ENCODE results near the gene TRPT1. TPM values are rescaled to one million over a fixed set of nuclear protein-coding genes. Genes with fewer than 3 reads are reported as not detected.
"Not testable (repeated sequence)": the region's sequence is repeated elsewhere in the genome, so short reads cannot be mapped to it uniquely, and the experiment has no call there.

Gene TRPT1
- total RNA-seq, 1 donor from 2014 or later = 27.7 TPM

DNA sequence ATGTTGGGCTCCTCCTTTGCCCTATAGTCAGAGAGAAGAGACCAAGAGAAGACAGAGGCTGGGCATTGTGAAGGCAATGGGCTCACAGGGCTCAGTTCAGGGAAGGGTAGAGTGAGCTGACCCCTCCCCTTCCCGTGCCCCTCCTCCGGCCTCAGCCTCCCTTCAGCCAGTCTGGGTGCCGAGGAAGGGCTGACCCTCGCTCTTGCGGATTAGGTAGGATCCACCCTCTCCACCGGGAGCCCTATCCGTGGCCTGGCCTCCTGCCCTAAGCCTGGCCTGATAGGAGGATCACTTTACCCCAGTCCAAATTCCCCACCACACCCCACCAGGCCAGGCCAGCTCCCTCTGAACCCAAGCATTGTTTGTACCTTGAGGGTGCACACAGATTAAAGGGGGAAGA, 22.6 kb upstream of the TRPT1 start:
- intact Hi-C loops (cut with DNase I) = no loop called here
- peaks cover 50% of the 10 kb centered on the region for H3K4me1 ChIP-seq
- TF ChIP-seq, protein P1, sequence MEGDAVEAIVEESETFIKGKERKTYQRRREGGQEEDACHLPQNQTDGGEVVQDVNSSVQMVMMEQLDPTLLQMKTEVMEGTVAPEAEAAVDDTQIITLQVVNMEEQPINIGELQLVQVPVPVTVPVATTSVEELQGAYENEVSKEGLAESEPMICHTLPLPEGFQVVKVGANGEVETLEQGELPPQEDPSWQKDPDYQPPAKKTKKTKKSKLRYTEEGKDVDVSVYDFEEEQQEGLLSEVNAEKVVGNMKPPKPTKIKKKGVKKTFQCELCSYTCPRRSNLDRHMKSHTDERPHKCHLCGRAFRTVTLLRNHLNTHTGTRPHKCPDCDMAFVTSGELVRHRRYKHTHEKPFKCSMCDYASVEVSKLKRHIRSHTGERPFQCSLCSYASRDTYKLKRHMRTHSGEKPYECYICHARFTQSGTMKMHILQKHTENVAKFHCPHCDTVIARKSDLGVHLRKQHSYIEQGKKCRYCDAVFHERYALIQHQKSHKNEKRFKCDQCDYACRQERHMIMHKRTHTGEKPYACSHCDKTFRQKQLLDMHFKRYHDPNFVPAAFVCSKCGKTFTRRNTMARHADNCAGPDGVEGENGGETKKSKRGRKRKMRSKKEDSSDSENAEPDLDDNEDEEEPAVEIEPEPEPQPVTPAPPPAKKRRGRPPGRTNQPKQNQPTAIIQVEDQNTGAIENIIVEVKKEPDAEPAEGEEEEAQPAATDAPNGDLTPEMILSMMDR (IDR thresholded peaks at IDR 0.05) = no peak

DNA sequence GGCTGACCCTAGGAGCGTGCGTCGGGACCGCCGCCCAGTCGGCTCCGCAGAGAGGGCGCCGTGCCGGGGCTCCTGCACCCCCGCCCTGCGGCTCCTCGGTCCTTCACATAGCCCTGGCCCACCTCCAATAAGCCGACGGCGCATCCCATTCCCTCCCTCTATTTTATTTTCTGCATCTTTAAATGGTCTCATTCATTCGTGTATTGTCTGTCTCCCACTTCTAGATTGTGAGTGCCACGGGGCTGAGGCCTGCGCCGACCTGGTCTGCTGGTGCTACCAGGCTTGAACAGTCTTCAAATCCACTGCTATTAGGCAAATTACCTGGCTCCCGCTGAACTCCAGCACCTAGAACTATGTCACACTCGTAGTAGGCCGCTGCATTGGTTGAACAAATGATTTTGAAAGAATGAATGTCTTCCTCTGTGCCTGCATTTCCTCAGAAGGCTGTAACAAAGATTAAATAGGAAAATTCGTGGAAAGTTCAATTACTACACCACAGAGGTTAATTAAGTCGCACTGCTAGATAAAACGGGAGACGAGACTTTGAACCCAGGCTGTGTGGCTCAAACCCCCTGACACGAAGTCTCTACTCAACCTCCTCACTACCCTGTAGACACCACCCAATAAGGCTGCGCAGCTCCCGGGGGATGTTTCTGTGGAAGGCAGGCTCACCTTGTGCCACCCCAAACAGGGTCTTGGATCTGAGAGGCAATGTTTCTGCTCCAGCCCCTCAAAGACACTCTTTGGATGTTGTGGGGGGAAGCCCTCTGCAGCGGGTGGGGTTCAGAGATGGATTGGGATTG, 21.9 kb upstream of the TRPT1 start:
- intact Hi-C loops (cut with DNase I) = loop anchor here (2.0 kb wide), 1 partner anchor 23 kb away; no protein-coding TSS in a partner anchor
- TF ChIP-seq POLR2AphosphoS5 (IDR thresholded peaks at IDR 0.05; ENCODE audit: insufficient read depth in 1 of 2, low read depth in 1 of 2) = no peak
- TF ChIP-seq, protein P1 (IDR thresholded peaks at IDR 0.05) = no peak
- no peak for TF ChIP-seq POLR2A (IDR thresholded peaks at IDR 0.05)
- H3K36me3 ChIP-seq = peaks cover 0 to 12% of the 10 kb centered on the region in 2 donors

More for the DNA sequence above, 22.6 kb upstream of the TRPT1 start:
- peaks cover 0 to 8% of the 10 kb centered on the region in 2 donors for H3K36me3 ChIP-seq
- DNase-seq (ENCODE audit: extremely low spot score in 2 of 2) = no peak
- no peak overlapping the region for H3K4me3 ChIP-seq
- no peak overlapping the region for H3K27ac ChIP-seq
- H3K9me3 ChIP-seq = no peaks in the 10 kb centered on the region
- H3K27me3 ChIP-seq = no peaks in the 10 kb centered on the region

DNA sequence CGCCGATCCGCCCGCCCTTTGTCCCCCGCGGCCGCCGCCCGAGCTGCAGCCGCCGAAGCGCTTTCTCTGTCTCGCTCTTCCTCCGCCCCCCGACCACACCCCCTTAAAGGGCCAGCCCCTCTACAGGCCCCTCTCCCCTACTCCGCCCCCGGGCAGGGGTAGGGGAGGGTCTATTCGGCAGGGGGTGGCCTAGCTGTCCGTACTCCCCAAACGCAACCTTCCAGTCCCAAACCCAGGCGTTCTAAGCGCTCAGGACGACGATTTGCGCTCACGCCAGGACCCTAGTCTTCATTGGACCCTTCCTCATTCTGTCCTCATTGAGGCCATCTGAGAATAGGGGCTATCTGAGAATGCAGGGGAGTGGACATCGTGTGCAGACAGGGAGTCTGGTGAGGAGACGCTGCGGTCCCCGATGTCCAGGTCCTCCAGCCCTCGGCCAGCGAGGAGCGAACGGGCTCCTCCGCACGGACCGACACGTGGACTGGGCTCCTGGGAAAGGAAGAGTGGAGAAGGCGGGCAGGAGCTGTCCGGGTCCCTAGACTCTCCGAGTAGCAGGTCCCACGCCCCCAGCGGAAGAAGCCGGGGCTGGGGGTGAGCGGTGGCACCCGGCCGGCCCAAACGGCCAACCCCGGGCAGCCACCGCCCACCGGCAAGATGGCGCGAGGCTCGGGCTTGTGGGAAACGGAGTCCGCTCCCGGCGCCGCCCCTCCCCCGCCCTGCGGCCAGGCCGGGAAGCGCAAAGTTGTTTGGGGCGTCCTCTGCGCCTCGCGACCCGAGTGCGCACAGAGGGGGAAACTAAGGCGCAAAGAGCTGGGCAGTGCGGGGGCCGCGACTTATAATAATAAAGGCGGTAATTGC, 21.1 kb upstream of the TRPT1 start, which contains the start of gene PPP1R14B:
PPP1R14B (minus strand) TSS at position 73 of the 858 bp plus-strand sequence. CDS start 270 bp downstream, outside the sequence.
- Histone ChIP-seq H3K27ac (peak within 1 kb of the TSS; percentile 81), H3K9me3 (no peaks in the 10 kb centered on the region), H3K27me3 (no peaks in the 10 kb centered on the region), H3K36me3 (peaks cover 0 to 12% of the 10 kb centered on the region in 2 donors), H3K4me1 (peaks cover 50% of the 10 kb centered on the region), H3K4me3 (peak within 1 kb of the TSS; percentile 48 to 57)
- TF ChIP-seq, protein P1 (IDR thresholded peaks at IDR 0.05) = no peak
- TF ChIP-seq POLR2A (IDR thresholded peaks at IDR 0.05) = peak in 1 of 2 donors; percentile 11
- peak in 1 of 2 donors; percentile 84 for TF ChIP-seq POLR2AphosphoS5 (IDR thresholded peaks at IDR 0.05; ENCODE audit: insufficient read depth in 1 of 2, low read depth in 1 of 2)
- DNase-seq (ENCODE audit: extremely low spot score in 2 of 2) = no peak
- intact Hi-C loops (cut with DNase I) = loop anchor here (2.0 kb wide), 1 partner anchor 24 kb away; no protein-coding TSS in a partner anchor

More for the DNA sequence above, 21.9 kb upstream of the TRPT1 start:
- Histone ChIP-seq H3K27ac (peak overlapping the region; percentile 81), H3K4me1 (peaks cover 50% of the 10 kb centered on the region), H3K27me3 (no peaks in the 10 kb centered on the region), H3K9me3 (no peaks in the 10 kb centered on the region), H3K4me3 (peak overlapping the region; percentile 48 to 57)
- no peak for DNase-seq (ENCODE audit: extremely low spot score in 2 of 2)

DNA sequence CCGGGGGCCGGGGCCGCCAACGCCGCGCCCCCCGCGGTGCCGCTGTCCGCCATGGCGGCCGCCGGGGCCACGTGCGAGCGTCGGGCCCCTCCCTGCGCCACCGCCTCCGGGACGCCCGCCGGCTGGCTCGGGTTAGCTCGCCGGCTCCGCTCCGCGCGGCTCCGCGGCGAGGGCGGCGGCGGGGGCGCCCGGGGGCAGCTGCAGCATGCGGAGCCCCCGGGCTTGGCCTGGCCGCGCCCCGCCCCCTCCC, 20.6 kb upstream of the TRPT1 start:
- H3K4me3 ChIP-seq = peak overlapping the region; percentile 48 to 57
- intact Hi-C loops (cut with DNase I) = loop anchor here (2.0 kb wide), 1 partner anchor 24 kb away; no protein-coding TSS in a partner anchor
- H3K4me1 ChIP-seq = peaks cover 49% of the 10 kb centered on the region
- not testable (repeated sequence) for DNase-seq (ENCODE audit: extremely low spot score in 2 of 2); H3K27me3 ChIP-seq; H3K9me3 ChIP-seq
- H3K27ac ChIP-seq = peak overlapping the region; percentile 76
- H3K36me3 ChIP-seq = peaks cover 0 to 12% of the 10 kb centered on the region in 2 donors

DNA sequence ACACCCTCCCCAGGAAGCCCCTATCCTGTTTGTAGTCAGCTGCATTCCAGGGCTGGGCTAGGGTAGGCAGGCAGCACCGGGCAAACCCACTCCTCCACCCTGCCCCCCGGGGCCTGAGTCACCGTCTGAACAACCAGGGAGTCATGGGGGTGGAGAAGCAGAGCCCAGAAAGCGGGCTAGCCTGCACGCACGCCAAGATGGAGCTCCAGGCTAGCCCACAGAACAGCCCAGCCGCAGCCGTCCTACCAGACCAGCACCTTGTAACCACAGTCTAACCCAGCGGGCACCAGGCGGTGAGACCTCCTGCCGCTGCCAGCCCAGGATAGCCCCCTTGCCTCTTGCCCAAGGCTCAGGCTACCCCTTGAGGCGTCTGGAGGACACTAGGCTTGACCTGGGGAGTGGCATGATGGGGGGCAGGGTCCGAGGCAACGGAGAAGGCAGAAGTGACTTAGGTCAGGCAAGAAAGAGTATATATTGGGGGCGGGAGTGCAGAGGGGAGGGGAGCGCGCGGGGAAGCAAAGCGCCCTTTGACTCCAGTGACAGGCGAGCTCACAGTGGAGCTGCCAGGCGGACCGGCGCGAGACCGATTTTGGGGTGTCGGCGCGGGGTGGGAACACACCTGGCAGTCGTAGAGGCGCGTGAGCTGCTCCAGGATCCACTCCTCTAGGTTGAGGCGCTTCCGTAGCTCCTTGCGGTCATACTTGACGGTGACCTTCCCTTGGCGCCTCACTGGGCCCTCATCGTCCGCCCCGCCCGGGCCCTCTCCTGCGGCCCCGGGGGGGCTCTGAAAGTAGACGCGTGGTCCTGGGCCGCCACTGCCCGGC, 20.0 kb upstream of the TRPT1 start:
- peaks cover 0 to 12% of the 10 kb centered on the region in 2 donors for H3K36me3 ChIP-seq
- H3K27me3 ChIP-seq = no peaks in the 10 kb centered on the region
- H3K27ac ChIP-seq = peak overlapping the region; percentile 76
- DNase-seq (ENCODE audit: extremely low spot score in 2 of 2) = no peak
- TF ChIP-seq POLR2A (IDR thresholded peaks at IDR 0.05) = no peak
- TF ChIP-seq, protein P1 (IDR thresholded peaks at IDR 0.05) = no peak
- peak; percentile 32 to 71 for TF ChIP-seq POLR2AphosphoS5 (IDR thresholded peaks at IDR 0.05; ENCODE audit: insufficient read depth in 1 of 2, low read depth in 1 of 2)
- peak overlapping the region; percentile 48 to 57 for H3K4me3 ChIP-seq
- intact Hi-C loops (cut with DNase I) = loop anchor here (2.0 kb wide), 1 partner anchor 25 kb away; no protein-coding TSS in a partner anchor
- peaks cover 48% of the 10 kb centered on the region for H3K4me1 ChIP-seq
- no peaks in the 10 kb centered on the region for H3K9me3 ChIP-seq
